IPS-18c (cell line): ENCODE measurements around the gene TRIM39.
A peak's percentile ranks its signal among the peaks of the same experiment; 100 is the strongest.
"Not testable (repeated sequence)": the region's sequence is repeated elsewhere in the genome, so short reads cannot be mapped to it uniquely, and the experiment has no call there.

Experiments used
- H3K4me3 ChIP-seq: 2 replicates; pipeline ENCODE4 v1.7.0; 2013; ENCODE audit warnings: low read depth, mild to moderate bottlenecking, low read length, moderate library complexity; ENCODE audit not compliant: insufficient read depth
- H3K9me3 ChIP-seq: one replicate; pipeline ENCODE4 v1.6.1; 2013; ENCODE audit warnings: mild to moderate bottlenecking, low read length, moderate library complexity; ENCODE audit not compliant: control insufficient read depth, insufficient read depth

Gene TRIM39

DNA sequence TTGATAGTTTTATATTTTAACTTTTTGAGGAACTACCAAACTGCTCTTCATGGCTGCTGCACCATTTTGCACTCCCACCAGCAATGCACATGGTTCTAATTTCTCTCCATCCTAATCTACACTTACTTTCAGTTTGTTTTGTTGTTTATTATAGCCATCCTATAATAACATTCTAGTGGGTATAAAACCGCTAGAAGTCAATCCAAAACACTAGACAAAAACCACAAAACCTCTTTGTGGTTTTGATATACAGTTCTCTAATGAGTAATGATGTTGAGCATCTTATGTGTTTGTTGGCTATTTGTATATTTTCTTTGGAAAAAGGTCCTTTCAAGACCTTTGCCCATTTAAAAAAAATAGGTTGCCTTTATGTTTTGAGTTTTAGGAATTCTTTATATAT is 23.8 kb downstream of the TRIM39 start:
- H3K9me3 ChIP-seq, result no peaks in the 10 kb centered on the region
- no peak overlapping the region for H3K4me3 ChIP-seq

- no peak overlapping the region for H3K4me3 ChIP-seq
- no peaks in the 10 kb centered on the region for H3K9me3 ChIP-seq
These were observed 25.8 kb downstream of the TRIM39 start for GRCh38 chr6:30352550-30352949.

DNA sequence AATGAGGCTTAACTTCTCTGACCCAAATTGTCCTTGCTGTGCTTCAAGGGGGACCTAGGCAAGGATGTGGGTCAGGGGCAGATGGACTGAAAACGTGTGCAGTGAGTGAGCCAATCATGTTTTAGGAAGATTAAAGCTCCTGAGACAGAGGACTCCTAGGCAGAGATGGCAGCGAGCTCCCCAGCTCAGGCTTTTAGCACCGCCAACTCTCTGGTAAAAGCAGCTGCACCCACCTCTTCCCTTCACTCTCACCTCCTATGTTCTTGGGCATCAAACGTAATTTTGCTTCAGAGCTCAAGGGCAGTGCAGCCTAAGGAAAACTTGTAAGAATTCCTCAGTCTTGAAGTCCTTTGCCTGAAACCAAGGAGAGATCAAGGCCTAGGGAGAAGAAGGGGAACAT is 28.6 kb downstream of the TRIM39 start:
- Histone ChIP-seq H3K4me3 (no peak overlapping the region), H3K9me3 (no peaks in the 10 kb centered on the region)

DNA sequence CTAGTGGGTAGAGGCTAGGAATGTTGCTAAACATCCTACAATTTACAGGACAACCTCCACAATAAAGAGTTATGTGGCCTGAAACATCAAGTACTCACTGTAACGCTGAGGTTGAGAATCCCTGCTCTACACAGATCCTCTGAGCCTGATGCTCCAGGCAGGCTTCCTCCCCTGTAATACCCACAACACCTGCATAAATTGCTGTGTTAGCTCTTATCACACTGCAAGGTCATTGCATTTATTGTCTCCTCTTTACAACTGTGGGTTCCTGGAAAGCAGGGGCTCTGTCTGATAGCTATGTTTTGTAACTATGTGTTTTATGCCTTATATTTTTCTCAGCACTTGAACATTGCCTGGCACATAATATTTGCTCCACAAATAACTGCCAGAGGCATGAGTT is 29.8 kb downstream of the TRIM39 start:
- H3K4me3 ChIP-seq, result no peak overlapping the region
- no peaks in the 10 kb centered on the region for H3K9me3 ChIP-seq

DNA sequence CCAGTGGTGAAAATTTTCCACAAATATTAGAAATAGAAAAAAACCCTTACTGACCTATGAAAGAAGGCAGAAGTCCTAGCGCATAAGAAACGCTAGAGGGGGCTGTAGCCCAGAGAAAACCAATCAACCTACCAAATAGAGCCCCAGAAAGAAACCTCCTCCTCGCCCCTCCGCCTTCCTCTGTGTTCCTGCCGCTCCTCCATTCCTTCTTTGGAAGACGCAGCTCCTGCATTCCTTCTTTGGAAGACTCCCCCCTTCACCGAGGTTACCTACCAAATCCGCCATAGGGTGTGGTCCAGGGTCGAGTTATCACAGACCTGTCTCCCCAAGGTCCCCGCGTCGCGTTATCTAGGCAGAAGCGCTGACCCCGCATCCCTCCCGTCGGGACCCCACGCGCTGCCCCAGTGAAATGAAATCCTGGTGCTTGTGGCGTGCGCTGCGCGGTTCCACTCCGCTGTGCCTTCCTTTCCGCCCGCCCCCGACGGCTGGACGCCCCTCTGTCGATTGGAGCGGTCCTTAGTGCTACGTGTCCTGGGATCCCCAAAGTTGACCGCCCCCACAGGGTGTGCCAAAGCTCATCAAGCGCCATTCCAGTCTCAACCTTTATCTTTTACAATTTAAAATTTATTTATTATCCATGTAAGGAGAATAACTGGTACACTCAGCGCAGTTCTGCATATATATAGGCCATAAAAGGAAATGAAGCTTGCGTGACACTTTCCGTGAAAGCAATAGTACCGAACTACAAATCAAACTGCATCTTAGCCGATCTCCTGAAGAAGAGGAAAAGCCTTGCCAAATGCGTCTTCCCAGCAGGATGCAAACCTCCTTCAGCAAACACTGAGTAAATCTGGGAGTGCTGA is 31.2 kb downstream of the TRIM39 start:
- Histone ChIP-seq H3K4me3 (peak overlapping the region; percentile 62), H3K9me3 (no peaks in the 10 kb centered on the region)

DNA sequence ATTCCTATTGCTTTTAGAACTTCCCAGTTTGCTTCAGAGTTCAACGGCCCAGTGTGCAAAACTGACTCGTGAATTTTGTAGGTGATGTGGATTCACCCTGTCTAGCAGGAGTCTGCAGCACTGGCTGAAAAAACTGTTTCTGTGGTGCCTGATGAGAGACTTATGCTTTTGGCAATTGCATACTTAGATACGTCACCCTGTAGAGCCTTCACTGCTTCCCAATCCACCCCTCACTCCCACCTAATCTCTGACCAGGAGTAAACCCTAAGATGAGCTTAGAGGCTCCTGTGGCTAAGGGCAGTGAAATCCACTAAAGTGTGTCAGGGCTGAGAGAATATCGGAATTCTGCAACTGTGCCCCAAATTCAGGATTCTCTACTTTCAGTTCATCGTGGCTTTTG is 32.5 kb downstream of the TRIM39 start:
- no peak overlapping the region for H3K4me3 ChIP-seq
- no peaks in the 10 kb centered on the region for H3K9me3 ChIP-seq

- no peak overlapping the region for H3K4me3 ChIP-seq
- no peaks in the 10 kb centered on the region for H3K9me3 ChIP-seq
These were observed 33.4 kb downstream of the TRIM39 start for GRCh38 chr6:30360139-30360538.

DNA sequence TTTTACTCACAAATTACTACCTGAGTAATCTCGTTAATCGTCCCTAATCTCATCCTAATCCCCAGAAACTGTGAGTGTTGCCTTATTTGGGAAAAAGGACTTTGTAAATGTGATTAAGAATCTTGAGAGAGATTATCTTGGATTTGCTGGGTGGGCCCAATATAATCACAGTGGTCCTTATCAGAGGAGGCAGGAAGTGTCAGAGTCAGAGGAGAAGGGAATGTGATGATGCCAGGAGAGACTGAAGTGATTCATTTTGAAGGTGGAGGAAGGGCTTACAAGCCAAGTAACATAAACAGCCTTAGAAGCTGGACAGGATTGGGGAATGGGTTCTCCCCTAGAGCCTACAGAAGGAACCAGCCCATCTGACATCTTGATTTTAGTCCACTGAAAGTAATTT is 34.9 kb downstream of the TRIM39 start:
- Histone ChIP-seq H3K4me3 (no peak overlapping the region), H3K9me3 (no peaks in the 10 kb centered on the region)

GRCh38 chr6:30363459-30363858 is 36.7 kb downstream of the TRIM39 start:
- Histone ChIP-seq H3K4me3 (no peak overlapping the region), H3K9me3 (no peaks in the 10 kb centered on the region)

- no peak overlapping the region for H3K4me3 ChIP-seq
- no peaks in the 10 kb centered on the region for H3K9me3 ChIP-seq
These were observed 37.9 kb downstream of the TRIM39 start for GRCh38 chr6:30364591-30364990.

DNA sequence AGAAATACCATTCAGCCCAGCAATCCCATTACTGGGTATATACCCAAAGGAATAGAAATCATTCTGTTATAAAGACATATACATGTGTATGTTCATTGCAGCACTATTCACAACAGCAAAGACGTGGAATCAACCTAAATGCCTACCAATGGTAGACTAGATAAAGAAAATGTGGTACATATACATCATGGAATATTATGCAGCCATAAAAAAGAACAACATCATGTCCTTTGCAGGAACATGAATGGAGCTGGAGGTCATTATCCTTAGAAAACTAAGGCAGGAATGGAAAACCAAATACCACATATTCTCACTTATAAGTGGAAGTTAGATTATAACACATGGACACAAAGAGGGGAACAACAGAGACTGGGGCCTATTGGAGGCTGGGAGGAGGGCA is 42.6 kb downstream of the TRIM39 start:
- H3K9me3 ChIP-seq, result not testable (repeated sequence)

GRCh38 chr6:30378290-30378937 is 51.7 kb downstream of the TRIM39 start:
- Histone ChIP-seq H3K4me3 (no peak overlapping the region), H3K9me3 (no peaks in the 10 kb centered on the region)

More for the DNA sequence above, 42.6 kb downstream of the TRIM39 start:
- not testable (repeated sequence) for H3K4me3 ChIP-seq

- Histone ChIP-seq H3K9me3 (no peaks in the 10 kb centered on the region), H3K4me3 (no peak overlapping the region)
These were observed 53.7 kb downstream of the TRIM39 start for GRCh38 chr6:30380464-30380863.

DNA sequence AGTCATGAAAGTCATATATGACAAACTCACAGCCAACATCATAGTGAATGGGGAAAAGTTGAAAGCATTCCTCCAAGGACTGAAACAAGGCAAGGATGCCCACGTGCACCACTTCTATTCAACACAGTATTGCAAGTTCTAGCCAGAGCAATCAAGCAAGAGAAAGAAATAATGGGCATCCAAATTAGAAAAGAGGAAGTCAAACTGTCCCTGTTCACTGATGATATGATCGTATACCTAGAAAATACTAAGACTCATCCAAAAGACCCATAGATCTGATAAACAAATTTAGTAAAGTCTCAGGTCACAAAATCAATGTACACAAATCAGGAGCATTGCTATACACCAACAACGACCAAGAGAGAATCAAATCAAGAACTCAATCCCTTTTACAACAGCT is 59.4 kb downstream of the TRIM39 start:
- H3K9me3 ChIP-seq, result no peaks in the 10 kb centered on the region
- H3K4me3 ChIP-seq, result no peak overlapping the region

- no peaks in the 10 kb centered on the region for H3K9me3 ChIP-seq
- H3K4me3 ChIP-seq, result no peak overlapping the region
These were observed 64.5 kb downstream of the TRIM39 start for GRCh38 chr6:30391240-30391639.
